HG03558 (cell line): Measurements from ENCODE around the gene ARHGAP15.
A peak's percentile ranks its signal among the peaks of the same experiment; 100 is the strongest.

Source experiments
- ATAC-seq: cut with Tn5 transposase; IDR thresholded peaks from one replicate; pipeline ENCODE4 v1.9.1; 2021; ENCODE audit warnings: moderate number of reproducible peaks; ENCODE audit not compliant: unreplicated experiment; ENCODE audit errors: extremely low read depth

Gene ARHGAP15

GRCh38 chr2:143163499-143163898 is 34.3 kb downstream of the ARHGAP15 start:
- ATAC-seq = no peak

GRCh38 chr2:143165291-143165690 is 36.1 kb downstream of the ARHGAP15 start:
- ATAC-seq = no peak

- no peak for ATAC-seq
Measured at GRCh38 chr2:143169105-143169504, 39.9 kb downstream of the ARHGAP15 start.

- ATAC-seq = no peak
Measured at GRCh38 chr2:143171817-143172216, 42.6 kb downstream of the ARHGAP15 start.

GRCh38 chr2:143175438-143175837 is 46.2 kb downstream of the ARHGAP15 start:
- no peak for ATAC-seq

- ATAC-seq = no peak
Measured at GRCh38 chr2:143176606-143177005, 47.4 kb downstream of the ARHGAP15 start.

- peak; percentile 96 for ATAC-seq
Measured at GRCh38 chr2:143177096-143177786, 48.0 kb downstream of the ARHGAP15 start.

- no peak for ATAC-seq
Measured at GRCh38 chr2:143181494-143181893, 52.3 kb downstream of the ARHGAP15 start.

- ATAC-seq = no peak
Measured at GRCh38 chr2:143182649-143183048, 53.4 kb downstream of the ARHGAP15 start.

- ATAC-seq = peak; percentile 78
Measured at GRCh38 chr2:143183804-143184463, 54.7 kb downstream of the ARHGAP15 start.

- no peak for ATAC-seq
Measured at GRCh38 chr2:143186876-143187275, 57.7 kb downstream of the ARHGAP15 start.

GRCh38 chr2:143190431-143190830 is 61.2 kb downstream of the ARHGAP15 start:
- no peak for ATAC-seq

- no peak for ATAC-seq
Measured at GRCh38 chr2:143192106-143192505, 62.9 kb downstream of the ARHGAP15 start.

GRCh38 chr2:143192716-143193115 is 63.5 kb downstream of the ARHGAP15 start:
- no peak for ATAC-seq

- no peak for ATAC-seq
Measured at GRCh38 chr2:143193121-143193520, 63.9 kb downstream of the ARHGAP15 start.

- ATAC-seq = no peak
Measured at GRCh38 chr2:143195511-143195910, 66.3 kb downstream of the ARHGAP15 start.

GRCh38 chr2:143204062-143204461 is 74.8 kb downstream of the ARHGAP15 start:
- ATAC-seq = no peak

- no peak for ATAC-seq
Measured at GRCh38 chr2:143205106-143205764, 76.0 kb downstream of the ARHGAP15 start.

GRCh38 chr2:143209570-143210445 is 80.6 kb downstream of the ARHGAP15 start:
- ATAC-seq = no peak

GRCh38 chr2:143210446-143210819 is 81.2 kb downstream of the ARHGAP15 start:
- ATAC-seq = no peak
